HG02970 (cell line): ENCODE data around the gene WDR86.

ENCODE experiments used
- ATAC-seq: cut with Tn5 transposase; IDR thresholded peaks from one replicate; pipeline ENCODE4 v1.9.1; 2021; ENCODE audit warnings: mild to moderate bottlenecking, moderate library complexity, moderate number of reproducible peaks; ENCODE audit not compliant: unreplicated experiment, low FRiP score

The WDR86 gene

GRCh38 chr7:151409667-151410404, at the start of gene WDR86:
TSS of gene WDR86 (minus strand) at chr7:151410038. CDS start at chr7:151409589, 449 bp downstream.
- no peak for ATAC-seq

GRCh38 chr7:151457534-151457933, 47.7 kb upstream of the WDR86 start:
- no peak for ATAC-seq

- no peak for ATAC-seq
These were observed 46.9 kb upstream of the WDR86 start for GRCh38 chr7:151456782-151457181.

- no peak for ATAC-seq
These were observed 46.4 kb upstream of the WDR86 start for GRCh38 chr7:151456276-151456675.

- ATAC-seq, result no peak
These were observed 45.9 kb upstream of the WDR86 start for GRCh38 chr7:151455690-151456089.

- ATAC-seq, result no peak
These were observed 45.2 kb upstream of the WDR86 start for GRCh38 chr7:151454932-151455530.

- ATAC-seq, result no peak
These were observed 44.5 kb upstream of the WDR86 start for GRCh38 chr7:151454305-151454704.

GRCh38 chr7:151453326-151453791, 43.5 kb upstream of the WDR86 start:
- ATAC-seq, result no peak

- no peak for ATAC-seq
These were observed 43.0 kb upstream of the WDR86 start for GRCh38 chr7:151452680-151453325.

- no peak for ATAC-seq
These were observed 42.1 kb upstream of the WDR86 start for GRCh38 chr7:151451626-151452571.

GRCh38 chr7:151451156-151451555, 41.3 kb upstream of the WDR86 start:
- ATAC-seq, result no peak

GRCh38 chr7:151449990-151450389, 40.2 kb upstream of the WDR86 start:
- ATAC-seq, result no peak

- ATAC-seq, result no peak
These were observed 38.7 kb upstream of the WDR86 start for GRCh38 chr7:151448261-151449252.

GRCh38 chr7:151447901-151448260, 38.0 kb upstream of the WDR86 start:
- ATAC-seq, result no peak

- ATAC-seq, result no peak
These were observed 37.5 kb upstream of the WDR86 start for GRCh38 chr7:151447312-151447711.

GRCh38 chr7:151446412-151446811, 36.6 kb upstream of the WDR86 start:
- no peak for ATAC-seq

GRCh38 chr7:151444632-151445031, 34.8 kb upstream of the WDR86 start:
- ATAC-seq, result no peak

- no peak for ATAC-seq
These were observed 33.1 kb upstream of the WDR86 start for GRCh38 chr7:151442776-151443496.
